HG02588 (cell line): ENCODE measurements around the gene MMP17.
"Not testable (repeated sequence)": the region's sequence is repeated elsewhere in the genome, so short reads cannot be mapped to it uniquely, and the experiment has no call there.

Source experiments
- ATAC-seq: cut with Tn5 transposase; IDR thresholded peaks from one replicate; pipeline ENCODE4 v1.9.1; 2021; ENCODE audit warnings: mild to moderate bottlenecking, moderate library complexity; ENCODE audit not compliant: unreplicated experiment

Gene MMP17

DNA sequence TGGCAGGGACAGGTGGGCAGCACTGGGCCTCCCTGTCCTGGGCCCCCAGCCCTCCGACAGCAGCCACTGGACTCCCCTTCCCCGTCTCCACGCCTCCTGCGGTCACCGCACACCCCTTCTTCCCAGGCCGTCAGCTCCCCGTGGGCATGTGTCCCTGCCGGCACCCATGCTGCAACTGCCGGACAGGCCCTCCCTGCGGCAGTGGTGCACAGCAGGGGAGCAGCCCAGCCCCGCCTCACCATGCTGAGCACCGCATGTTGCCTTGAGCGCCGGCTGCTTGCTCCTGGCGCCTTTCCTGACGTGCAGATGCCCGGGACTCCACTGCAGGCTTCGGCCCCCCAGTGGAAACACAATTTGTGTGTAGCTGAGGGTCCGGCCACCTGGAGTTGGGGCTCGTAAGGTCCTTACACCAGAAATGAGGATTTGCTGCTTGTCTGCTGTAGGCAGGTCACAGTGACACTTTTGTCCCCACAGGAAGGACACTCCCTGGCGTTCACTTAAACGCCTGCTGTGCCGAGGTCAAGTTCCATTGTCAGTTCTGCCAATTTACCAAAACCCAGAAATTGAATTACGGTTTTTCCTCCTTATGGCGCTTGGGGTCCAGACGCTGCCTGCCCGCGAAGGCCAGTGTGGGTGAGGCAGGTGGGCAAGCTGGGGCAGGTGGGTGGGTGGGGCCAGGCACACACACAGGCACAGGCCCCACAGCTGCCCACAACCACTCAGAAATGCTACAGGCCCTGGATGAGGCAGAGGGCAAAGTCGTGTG lies 28.2 kb upstream of the MMP17 start:
- no peak for ATAC-seq

GRCh38 chr12:131800594-131801135 lies 27.5 kb upstream of the MMP17 start:
- no peak for ATAC-seq

DNA sequence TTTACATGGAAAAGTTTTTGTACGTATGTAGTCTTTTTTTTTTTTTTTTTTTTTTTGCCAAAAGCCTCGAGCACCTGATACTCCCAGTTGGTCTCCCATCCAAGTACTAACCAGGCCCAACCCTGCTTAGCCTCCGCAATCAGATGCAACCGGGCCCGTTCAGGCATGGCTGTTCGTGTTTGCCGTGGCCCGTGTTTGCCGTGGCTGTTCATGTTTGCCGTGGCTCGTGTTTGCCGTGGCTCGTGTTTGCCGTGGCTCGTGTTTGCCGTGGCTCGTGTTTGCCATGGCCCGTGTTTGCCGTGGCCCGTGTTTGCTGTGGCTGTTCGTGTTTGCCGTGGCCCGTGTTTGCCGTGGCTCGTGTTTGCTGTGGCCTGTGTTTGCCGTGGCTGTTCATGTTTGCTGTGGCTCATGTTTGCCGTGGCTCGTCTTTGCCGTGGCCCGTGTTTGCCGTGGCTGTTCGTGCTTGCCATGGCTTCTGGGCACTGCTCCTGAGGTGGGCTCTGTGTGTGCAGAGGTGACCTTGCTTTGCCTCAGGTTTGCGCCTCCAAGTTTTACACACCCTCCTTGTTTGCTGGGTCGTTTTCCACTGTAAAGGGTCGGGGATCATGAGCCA lies 26.8 kb upstream of the MMP17 start:
- no peak for ATAC-seq

DNA sequence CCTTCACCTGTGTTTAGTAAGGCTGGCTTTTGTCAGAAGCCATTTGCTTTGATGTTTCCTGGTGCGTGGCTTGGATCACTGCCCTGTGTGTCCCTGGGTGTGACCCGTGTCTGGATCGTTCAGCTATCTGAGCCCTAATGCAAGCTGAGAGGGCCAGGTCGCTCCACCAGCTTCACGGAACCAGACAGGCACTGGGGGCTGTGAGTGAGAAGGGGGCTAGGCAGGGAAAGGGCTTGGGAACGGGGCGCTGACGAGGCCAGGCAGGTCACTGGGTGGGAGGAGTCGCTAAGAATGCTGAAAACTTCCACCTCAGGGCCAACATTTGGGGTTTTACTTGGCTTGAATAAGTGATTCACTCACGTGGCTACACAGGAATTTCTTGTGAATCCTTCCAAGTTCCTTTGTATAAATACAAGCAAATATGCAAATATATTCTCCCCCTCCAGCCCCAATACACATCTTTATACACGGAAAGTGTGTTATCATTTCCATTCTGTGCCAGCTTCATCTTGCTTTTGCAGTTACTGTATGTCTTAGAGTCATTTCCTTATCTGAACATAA lies 24.2 kb upstream of the MMP17 start:
- ATAC-seq = no peak

DNA sequence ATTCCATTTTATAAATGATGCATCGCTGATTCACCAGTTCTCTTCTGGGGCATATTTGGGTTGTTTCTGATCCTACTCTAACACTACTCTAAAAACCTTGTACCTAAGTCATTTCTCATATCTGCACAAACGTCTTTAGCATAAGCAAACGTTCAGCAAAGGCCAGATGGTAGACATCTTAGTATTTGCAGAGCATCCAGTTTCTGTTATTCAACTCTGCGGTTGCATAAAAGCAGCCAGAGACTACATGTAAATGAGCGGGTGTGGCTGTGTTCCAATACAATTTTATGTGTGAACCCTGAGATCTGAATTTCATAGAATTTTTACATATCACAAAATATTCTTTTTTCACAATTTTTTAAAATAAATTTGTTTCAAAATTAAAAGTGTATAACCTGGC lies 22.8 kb upstream of the MMP17 start:
- no peak for ATAC-seq

DNA sequence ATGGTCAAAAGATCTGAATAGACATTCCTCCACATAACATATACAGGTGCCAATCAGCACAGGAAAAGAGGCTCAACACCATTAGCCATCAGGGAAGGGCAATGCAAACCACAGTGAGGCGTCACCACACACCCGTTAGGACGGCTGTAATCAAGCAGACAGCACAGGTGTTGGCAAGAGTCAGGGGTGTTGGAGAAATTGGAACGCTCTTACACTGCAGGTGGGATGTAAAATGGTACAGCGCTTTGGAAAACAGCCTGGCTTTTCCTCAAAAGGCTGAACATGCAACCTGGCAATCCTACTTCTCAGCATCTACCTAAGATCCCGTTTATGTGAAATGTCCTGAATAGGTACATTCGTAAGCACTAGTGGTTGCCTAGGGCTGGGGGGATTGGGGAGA lies 21.5 kb upstream of the MMP17 start:
- ATAC-seq = no peak

DNA sequence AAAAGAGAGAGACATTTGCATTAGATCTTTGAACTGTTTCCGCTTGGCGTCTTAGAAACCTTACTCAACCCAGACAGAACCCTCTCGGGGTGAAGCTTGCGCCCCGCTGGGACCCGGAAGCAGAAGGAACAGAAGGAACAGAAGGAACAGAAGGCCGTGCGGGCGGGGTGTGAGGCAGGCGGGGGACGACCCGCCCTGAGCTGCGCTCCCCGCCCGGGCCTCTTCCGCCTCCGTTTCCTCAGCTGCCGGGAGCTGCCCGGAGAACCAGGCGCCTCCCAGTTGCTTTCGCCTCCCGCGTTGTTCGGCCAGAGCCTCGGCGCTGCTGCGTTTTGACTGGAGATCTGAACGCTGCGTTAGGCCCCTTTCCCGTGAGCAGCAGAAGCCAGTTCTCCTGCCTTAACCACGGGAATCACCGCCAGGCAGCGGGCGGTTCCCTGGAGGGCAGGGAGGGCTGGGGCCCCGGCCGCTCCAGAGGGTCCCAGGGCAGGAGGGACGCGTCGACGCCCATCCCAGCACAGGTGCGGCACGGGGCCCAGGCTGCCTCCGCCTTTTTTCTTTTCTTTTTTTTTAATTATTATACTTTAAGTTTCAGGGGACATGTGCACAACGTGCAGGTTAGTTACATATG lies 19.3 kb upstream of the MMP17 start:
- no peak for ATAC-seq

DNA sequence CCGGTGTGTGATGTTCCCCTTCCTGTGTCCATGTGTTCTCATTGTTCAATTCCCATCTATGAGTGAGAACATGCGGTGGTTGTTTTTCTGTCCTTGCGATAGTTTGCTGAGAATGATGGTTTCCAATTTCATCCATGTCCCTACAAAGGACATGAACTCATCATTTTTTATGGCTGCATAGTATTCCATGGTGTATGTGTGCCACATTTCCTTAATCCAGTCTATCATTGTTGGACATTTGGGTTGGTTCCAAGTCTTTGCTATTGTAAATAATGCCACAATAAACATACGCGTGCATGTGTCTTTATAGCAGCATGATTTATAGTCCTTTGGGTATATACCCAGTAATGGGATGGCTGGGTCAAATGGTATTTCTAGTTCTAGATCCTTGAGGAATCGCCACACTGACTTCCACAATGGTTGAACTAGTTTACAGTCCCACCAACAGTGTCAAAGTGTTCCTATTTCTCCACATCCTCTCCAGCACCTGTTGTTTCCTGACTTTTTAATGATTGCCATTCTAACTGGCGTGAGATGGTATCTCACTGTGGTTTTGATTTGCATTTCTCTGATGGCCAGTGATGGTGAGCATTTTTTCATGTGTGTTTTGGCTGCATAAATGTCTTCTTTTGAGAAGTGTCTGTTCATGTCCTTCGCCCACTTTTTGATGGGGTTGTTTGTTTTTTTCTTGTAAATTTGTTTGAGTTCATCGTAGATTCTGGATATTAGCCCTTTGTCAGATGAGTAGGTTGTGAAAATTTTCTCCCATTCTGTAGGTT lies 18.5 kb upstream of the MMP17 start:
- not testable (repeated sequence) for ATAC-seq

DNA sequence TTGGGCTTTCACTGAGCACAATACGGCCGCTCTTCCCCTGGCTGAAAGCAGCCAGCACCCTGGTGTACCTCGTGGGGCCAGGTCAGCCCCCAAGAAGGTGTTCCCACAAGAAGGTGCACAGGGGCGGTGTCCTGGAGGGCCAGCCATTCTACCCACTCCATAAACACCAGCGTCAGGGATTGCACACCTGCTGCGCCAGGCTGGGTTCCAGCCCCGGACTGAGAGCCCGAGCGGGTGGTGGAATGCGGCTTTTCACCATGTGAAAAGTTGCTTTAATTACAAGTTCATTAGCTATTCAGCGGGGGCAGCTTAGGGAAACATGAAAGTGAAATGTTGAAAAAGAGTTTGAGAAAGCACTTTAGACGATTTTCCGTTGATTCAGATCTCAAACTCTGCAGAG lies 17.5 kb upstream of the MMP17 start:
- no peak for ATAC-seq

GRCh38 chr12:131815131-131815530 lies 13.1 kb upstream of the MMP17 start:
- no peak for ATAC-seq

GRCh38 chr12:131816495-131816894 lies 11.7 kb upstream of the MMP17 start:
- no peak for ATAC-seq

- ATAC-seq = no peak
These were observed 11.0 kb upstream of the MMP17 start for GRCh38 chr12:131817241-131817640.

DNA sequence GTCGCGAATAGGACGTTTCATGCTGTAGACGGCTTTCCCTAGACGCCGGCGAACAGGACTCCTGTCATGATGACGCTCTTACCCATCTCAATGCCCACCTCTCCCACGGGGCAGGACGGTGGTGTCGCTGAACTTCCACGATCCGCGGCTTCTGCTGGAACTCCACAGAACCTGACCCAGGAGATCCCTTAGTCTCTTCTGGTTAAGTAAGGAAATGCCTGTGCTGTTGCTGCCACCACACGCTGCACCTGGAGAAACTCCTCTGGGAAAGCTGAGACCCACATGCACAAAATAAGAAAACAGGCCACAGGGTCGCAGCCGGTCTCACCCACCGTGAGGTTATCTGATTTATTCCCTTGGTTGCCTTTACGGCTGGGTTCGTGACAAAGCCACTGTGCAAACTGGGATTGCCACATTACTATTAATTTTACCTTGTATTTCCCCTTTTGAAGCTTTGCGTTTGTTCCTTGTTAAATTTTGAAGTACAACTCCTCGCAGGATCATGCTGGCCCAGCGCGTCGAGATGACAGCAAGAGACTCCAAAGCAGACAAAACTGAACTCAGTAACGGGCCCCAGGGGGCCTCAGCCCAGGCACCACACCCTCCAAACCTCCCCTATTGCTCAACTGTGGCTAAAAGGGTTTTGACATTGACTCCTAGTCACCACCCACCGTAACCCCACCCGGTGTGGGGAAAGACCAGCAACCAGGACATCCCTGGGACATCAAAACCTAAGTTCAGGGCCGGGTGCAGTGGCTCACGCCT lies 9.2 kb upstream of the MMP17 start:
- no peak for ATAC-seq

DNA sequence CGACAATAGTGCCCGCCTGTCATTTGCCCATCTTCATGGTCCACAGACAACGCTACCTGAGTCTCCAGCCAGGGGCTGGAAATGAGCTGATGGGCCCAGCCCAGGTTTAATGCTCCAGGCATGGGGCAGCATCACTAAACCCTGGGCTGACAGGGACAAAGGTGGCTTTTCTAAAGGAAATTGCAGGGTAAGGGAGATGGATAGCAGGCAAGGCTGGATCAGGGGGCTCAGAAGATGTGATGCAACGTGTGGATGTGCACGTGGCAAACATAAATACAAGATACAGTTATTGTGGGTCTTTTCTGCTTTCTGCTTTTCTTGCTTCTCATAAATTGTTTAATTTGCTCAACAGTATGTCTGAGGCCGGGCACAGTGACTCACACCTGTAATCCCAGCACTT lies 3.7 kb upstream of the MMP17 start:
- no peak for ATAC-seq

- ATAC-seq = no peak
These were observed 2.9 kb upstream of the MMP17 start for GRCh38 chr12:131825146-131825892.

- ATAC-seq = no peak
These were observed 1.9 kb upstream of the MMP17 start for GRCh38 chr12:131826097-131826928.

DNA sequence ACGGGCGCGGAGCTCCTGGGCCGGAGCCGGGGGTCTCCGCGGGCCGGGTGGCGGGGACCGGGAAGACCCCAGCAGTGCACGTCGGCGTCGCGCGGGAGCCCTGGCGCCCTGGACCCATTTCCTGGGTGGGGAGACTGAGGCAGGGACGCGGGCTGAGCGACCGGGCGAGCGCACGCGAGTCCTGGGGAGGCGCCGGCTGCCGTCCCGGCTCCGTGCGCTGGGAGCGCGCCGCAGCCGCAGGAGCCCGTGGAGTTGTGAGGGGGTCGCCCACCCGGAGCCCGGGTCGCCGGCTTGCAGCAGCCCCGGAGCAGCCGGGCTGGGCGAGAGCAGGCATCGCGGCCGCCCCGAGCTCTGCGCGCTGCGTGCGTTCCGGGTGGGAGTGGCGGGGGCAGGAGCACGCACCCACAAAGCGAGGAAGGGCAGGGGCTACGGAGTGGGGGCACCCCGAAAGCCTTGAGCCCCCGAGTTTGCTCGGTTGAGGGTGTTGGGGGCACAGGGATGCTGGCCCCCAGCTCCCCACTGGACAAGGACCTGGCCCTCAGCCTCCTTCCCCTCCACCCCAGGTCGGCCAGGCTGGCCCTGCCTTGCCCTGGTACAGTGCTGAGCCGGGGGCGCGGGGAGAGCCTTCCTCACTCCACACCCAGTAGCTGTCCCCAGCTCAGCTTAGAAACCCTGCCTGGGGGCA lies 620 bp downstream of the MMP17 start:
- ATAC-seq = no peak

DNA sequence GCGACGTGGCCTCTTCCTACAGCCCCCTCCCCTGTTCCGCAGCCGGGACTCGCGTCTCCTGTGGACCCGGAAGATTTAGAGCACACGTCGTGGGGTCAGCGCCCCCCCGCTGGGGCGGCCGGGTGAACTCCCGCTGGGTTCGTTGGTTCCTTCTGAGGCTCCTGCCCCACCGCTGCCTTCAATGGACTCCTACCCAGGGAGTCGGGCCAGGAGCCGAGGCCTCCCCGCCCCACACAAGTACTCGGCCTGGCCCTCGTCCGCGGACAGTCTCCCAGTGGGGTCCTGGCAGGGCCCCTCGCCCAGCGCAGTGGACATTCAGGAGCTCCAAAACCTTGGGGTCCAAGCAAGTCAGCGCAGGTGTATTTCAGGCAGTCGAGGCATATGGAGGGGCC lies 1.2 kb downstream of the MMP17 start:
- no peak for ATAC-seq
